Measurements from ENCODE around the gene ANKDD1B. TPM values are rescaled to one million over a fixed set of nuclear protein-coding genes. Genes with fewer than 3 reads are reported as not detected.

ANKDD1B gene
- total and polyA plus RNA-seq, 2 of the 13 experiments (the other 11 are each of a cell fraction or from before 2014, with no cell fraction given) = 0.12 to 0.27 TPM

DNA sequence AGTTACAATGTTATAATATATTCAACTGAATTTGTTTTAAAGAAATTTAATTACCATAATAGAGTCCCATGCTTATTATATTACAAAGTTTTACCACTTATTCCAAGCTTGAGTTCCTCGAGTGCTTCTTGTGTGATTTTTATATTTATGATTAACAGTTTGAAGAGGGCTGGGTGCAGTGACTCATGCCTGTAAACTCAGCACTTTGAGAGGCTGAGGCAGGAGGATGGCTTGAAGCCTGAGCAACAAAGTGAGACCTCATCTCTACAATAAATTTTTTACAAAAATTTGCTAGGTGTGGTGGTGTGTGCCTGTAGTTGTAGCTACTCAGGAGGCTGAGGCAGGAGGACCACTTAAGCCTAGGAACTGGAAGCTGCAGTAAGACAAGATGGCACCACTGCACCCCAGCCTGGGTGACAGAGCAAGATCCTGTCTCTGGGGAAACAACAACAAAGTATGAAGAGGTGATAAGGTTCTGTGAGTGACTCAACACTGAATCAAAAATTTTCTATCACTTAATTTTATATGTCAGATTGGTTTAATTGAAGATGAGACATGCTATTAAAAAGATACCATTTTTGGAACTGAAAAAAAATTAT is 96.8 kb downstream of the ANKDD1B start (continued):
- no peak for TF ChIP-seq TARDBP (CRISPR knock-in tag; IDR thresholded peaks at IDR 0.05)
- no peak for TF ChIP-seq KMT2B (CRISPR knock-in tag; IDR thresholded peaks at IDR 0.05)
- TF ChIP-seq HMGA1 (CRISPR knock-in tag; conservative IDR thresholded peaks at IDR 0.05) = no peak
- TF ChIP-seq, protein P1, sequence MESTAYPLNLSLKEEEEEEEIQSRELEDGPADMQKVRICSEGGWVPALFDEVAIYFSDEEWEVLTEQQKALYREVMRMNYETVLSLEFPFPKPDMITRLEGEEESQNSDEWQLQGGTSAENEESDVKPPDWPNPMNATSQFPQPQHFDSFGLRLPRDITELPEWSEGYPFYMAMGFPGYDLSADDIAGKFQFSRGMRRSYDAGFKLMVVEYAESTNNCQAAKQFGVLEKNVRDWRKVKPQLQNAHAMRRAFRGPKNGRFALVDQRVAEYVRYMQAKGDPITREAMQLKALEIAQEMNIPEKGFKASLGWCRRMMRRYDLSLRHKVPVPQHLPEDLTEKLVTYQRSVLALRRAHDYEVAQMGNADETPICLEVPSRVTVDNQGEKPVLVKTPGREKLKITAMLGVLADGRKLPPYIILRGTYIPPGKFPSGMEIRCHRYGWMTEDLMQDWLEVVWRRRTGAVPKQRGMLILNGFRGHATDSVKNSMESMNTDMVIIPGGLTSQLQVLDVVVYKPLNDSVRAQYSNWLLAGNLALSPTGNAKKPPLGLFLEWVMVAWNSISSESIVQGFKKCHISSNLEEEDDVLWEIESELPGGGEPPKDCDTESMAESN (CRISPR knock-in tag; conservative IDR thresholded peaks at IDR 0.05) = no peak
- TF ChIP-seq, protein P2, sequence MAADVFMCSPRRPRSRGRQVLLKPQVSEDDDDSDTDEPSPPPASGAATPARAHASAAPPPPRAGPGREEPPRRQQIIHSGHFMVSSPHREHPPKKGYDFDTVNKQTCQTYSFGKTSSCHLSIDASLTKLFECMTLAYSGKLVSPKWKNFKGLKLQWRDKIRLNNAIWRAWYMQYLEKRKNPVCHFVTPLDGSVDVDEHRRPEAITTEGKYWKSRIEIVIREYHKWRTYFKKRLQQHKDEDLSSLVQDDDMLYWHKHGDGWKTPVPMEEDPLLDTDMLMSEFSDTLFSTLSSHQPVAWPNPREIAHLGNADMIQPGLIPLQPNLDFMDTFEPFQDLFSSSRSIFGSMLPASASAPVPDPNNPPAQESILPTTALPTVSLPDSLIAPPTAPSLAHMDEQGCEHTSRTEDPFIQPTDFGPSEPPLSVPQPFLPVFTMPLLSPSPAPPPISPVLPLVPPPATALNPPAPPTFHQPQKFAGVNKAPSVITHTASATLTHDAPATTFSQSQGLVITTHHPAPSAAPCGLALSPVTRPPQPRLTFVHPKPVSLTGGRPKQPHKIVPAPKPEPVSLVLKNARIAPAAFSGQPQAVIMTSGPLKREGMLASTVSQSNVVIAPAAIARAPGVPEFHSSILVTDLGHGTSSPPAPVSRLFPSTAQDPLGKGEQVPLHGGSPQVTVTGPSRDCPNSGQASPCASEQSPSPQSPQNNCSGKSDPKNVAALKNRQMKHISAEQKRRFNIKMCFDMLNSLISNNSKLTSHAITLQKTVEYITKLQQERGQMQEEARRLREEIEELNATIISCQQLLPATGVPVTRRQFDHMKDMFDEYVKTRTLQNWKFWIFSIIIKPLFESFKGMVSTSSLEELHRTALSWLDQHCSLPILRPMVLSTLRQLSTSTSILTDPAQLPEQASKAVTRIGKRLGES (CRISPR knock-in tag; IDR thresholded peaks at IDR 0.05; ENCODE audit: borderline replicate concordance) = no peak
- no peak for TF ChIP-seq ZNF543 (CRISPR knock-in tag; IDR thresholded peaks at IDR 0.05)
- TF ChIP-seq, protein P3, sequence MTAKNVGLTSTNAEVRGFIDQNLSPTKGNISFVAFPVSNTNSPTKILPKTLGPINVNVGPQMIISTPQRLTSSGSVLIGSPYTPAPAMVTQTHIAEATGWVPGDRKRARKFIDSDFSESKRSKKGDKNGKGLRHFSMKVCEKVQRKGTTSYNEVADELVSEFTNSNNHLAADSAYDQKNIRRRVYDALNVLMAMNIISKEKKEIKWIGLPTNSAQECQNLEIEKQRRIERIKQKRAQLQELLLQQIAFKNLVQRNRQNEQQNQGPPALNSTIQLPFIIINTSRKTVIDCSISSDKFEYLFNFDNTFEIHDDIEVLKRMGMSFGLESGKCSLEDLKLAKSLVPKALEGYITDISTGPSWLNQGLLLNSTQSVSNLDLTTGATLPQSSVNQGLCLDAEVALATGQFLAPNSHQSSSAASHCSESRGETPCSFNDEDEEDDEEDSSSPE (CRISPR knock-in tag; IDR thresholded peaks at IDR 0.05) = no peak
